Posterior vena cava (tissue), 2 donors: ENCODE results near the gene FLOT1. TPM values are rescaled to one million over a fixed set of nuclear protein-coding genes. Genes with fewer than 3 reads are reported as not detected.
"Not testable (repeated sequence)": the region's sequence is repeated elsewhere in the genome, so short reads cannot be mapped to it uniquely, and the experiment has no call there.

Experiments
- DNase-seq: peaks from one replicate; pipeline ENCODE4 v3.0.0-alpha.2; 2020; ENCODE audit warnings: low spot score
- intact Hi-C, 2 donors: fragments of 100-400 bp; cut with DNase I; formaldehyde crosslinking; loops; one replicate each; pipeline versions ENCODE4 v1.14.1 to v1.14.2; 2022 to 2023
- total RNA-seq, 2 donors: library from RNA; stranded (reverse); fragmentation: NEBNext Ultra II Directional; extraction: Animal tissue kit (Norgen Biotek cat#: 25700); gene quantifications; one replicate each; pipeline ENCODE4 v1.2.1, GENCODE V29; 2021
- donor health status: DM: yes; HTN: yes; CAD: no.
- donor health status: DM: yes; HTN: yes; CAD: no.

The FLOT1 gene
- total RNA-seq, 2 donors from 2014 or later = 150 to 167 TPM

- intact Hi-C loops = no loop called here
- peak; percentile 88 for DNase-seq
These were observed 11.7 kb downstream of the FLOT1 start for GRCh38 chr6:30730601-30731435.

GRCh38 chr6:30727920-30728553 is 14.4 kb downstream of the FLOT1 start:
- intact Hi-C loops = loop anchor here in 1 of 2 donors (5.0 to 10.0 kb wide), 2 partner anchors 103 to 154 kb away; partner anchors contain the start of genes ATAT1 and DDR1
- DNase-seq = peak; percentile 71

GRCh38 chr6:30726506-30727413 is 15.7 kb downstream of the FLOT1 start:
- intact Hi-C loops = loop anchor here in 1 of 2 donors (5.0 to 10.0 kb wide), 2 partner anchors 102 to 156 kb away; partner anchors contain the start of genes ATAT1 and DDR1
- peak; percentile 57 for DNase-seq

GRCh38 chr6:30725713-30726505 is 16.6 kb downstream of the FLOT1 start:
- intact Hi-C loops = loop anchor here in 1 of 2 donors (5.0 to 10.0 kb wide), 2 partner anchors 101 to 156 kb away; partner anchors contain the start of genes ATAT1 and DDR1
- peak; percentile 12 for DNase-seq

- DNase-seq = peak; percentile 12
- intact Hi-C loops = loop anchor here in 1 of 2 donors (5.0 to 10.0 kb wide), 2 partner anchors 100 to 157 kb away; partner anchors contain the start of genes ATAT1 and DDR1
These were observed 17.4 kb downstream of the FLOT1 start for GRCh38 chr6:30724906-30725667.

- intact Hi-C loops = loop anchor here (2.0 to 10.0 kb wide), 3 partner anchors 41 to 99 kb away; partner anchors contain the start of gene ATAT1 (in 1 of the 2)
- not testable (repeated sequence) for DNase-seq
These were observed 18.4 kb downstream of the FLOT1 start for GRCh38 chr6:30723843-30724741.

- DNase-seq = peak; percentile 28
- intact Hi-C loops = loop anchor here (2.0 to 10.0 kb wide), 3 partner anchors 40 to 98 kb away; partner anchors contain the start of gene ATAT1 (in 1 of the 2)
These were observed 19.2 kb downstream of the FLOT1 start for GRCh38 chr6:30723159-30723842.

GRCh38 chr6:30722280-30723112 is 20.0 kb downstream of the FLOT1 start:
- peak; percentile 95 for DNase-seq
- intact Hi-C loops = loop anchor here (2.0 to 10.0 kb wide), 3 partner anchors 40 to 98 kb away; partner anchors contain the start of gene ATAT1 (in 1 of the 2)

- intact Hi-C loops = loop anchor here (2.0 to 10.0 kb wide), 3 partner anchors 39 to 97 kb away; partner anchors contain the start of gene ATAT1 (in 1 of the 2)
- DNase-seq = peak; percentile 85
These were observed 20.5 kb downstream of the FLOT1 start for GRCh38 chr6:30722025-30722279.

GRCh38 chr6:30721198-30722024 is 21.1 kb downstream of the FLOT1 start:
- peak; percentile 97 for DNase-seq
- intact Hi-C loops = loop anchor here (2.0 to 10.0 kb wide), 4 partner anchors 33 to 97 kb away; partner anchors contain the start of gene ATAT1 (in 1 of the 2)

- intact Hi-C loops = loop anchor here (2.0 to 10.0 kb wide), 2 partner anchors 32 to 96 kb away; partner anchors contain the start of gene ATAT1 (in 1 of the 2)
- peak; percentile 92 for DNase-seq
These were observed 21.7 kb downstream of the FLOT1 start for GRCh38 chr6:30720738-30721197.

GRCh38 chr6:30719791-30720737 is 22.4 kb downstream of the FLOT1 start, which contains the start of gene TUBB:
TUBB (plus strand) TSS chr6:30720352; CDS start chr6:30720507, 155 bp downstream.
- DNase-seq = peak; percentile 99
- intact Hi-C loops = loop anchor here (2.0 to 10.0 kb wide), 2 partner anchors 31 to 95 kb away; partner anchors contain the start of gene ATAT1 (in 1 of the 2)

GRCh38 chr6:30719356-30719755 is 23.1 kb downstream of the FLOT1 start:
- intact Hi-C loops = no loop called here
- peak; percentile 28 for DNase-seq
